Measurements from ENCODE around the gene INHBC. TPM values are rescaled to one million over a fixed set of nuclear protein-coding genes. Genes with fewer than 3 reads are reported as not detected.
A peak's percentile ranks its signal among the peaks of the same experiment; 100 is the strongest.
"Not testable (repeated sequence)": the region's sequence is repeated elsewhere in the genome, so short reads cannot be mapped to it uniquely, and the experiment has no call there.

Gene INHBC
- polyA plus RNA-seq (ENCODE audit: insufficient read length in 10 of 10), result under 1 TPM in 8 of 10 donors, not detected in 2; 0.12 to 0.42 (median 0.20) TPM
- long read RNA-seq, donor 1, result 0 reads
- long read RNA-seq, donor 2, result 0 reads
- long read RNA-seq, donor 3, result 0 reads
- long read RNA-seq, donor 4, result 0 reads
- long read RNA-seq, donor 5, result 0 reads
- long read RNA-seq, donor 6, result 0 reads
- long read RNA-seq, donor 7, result 0 reads
- long read RNA-seq, donor 8, result 0 reads
- long read RNA-seq, donor 9, result 0 reads

GRCh38 chr12:57434517-57435223, at the start of gene INHBC:
Gene INHBC (plus strand): TSS chr12:57434784. CDS start chr12:57434887, 103 bp downstream.
- DNase-seq, result peak in 1 of 3 donors; percentile 22

- no peak for DNase-seq
These were observed 49.0 kb upstream of the INHBC start for GRCh38 chr12:57385586-57385985.

GRCh38 chr12:57386187-57386720, 48.3 kb upstream of the INHBC start:
- DNase-seq, result no peak

- no peak for DNase-seq
These were observed 46.2 kb upstream of the INHBC start for GRCh38 chr12:57388425-57388824.

GRCh38 chr12:57389033-57389432, 45.6 kb upstream of the INHBC start:
- peak in 1 of 3 donors; percentile 69 for DNase-seq

GRCh38 chr12:57390174-57390573, 44.4 kb upstream of the INHBC start:
- no peak for DNase-seq

- no peak for DNase-seq
These were observed 39.5 kb upstream of the INHBC start for GRCh38 chr12:57395121-57395520.

GRCh38 chr12:57397441-57397840, 37.1 kb upstream of the INHBC start:
- no peak for DNase-seq

GRCh38 chr12:57399718-57400463, 34.7 kb upstream of the INHBC start:
- not testable (repeated sequence) for DNase-seq

- no peak for DNase-seq
These were observed 33.4 kb upstream of the INHBC start for GRCh38 chr12:57401165-57401564.

- not testable (repeated sequence) for DNase-seq
These were observed 32.4 kb upstream of the INHBC start for GRCh38 chr12:57402156-57402555.

- DNase-seq, result no peak
These were observed 29.5 kb upstream of the INHBC start for GRCh38 chr12:57404966-57405640.

- DNase-seq, result no peak
These were observed 24.1 kb upstream of the INHBC start for GRCh38 chr12:57410534-57410933.

GRCh38 chr12:57414160-57414559, 20.4 kb upstream of the INHBC start:
- not testable (repeated sequence) for DNase-seq

- no peak for DNase-seq
These were observed 19.5 kb upstream of the INHBC start for GRCh38 chr12:57415088-57415487.

- no peak for DNase-seq
These were observed 18.3 kb upstream of the INHBC start for GRCh38 chr12:57416039-57416996.

GRCh38 chr12:57418255-57418654, 16.3 kb upstream of the INHBC start:
- no peak for DNase-seq

GRCh38 chr12:57419495-57419894, 15.1 kb upstream of the INHBC start:
- DNase-seq, result no peak

GRCh38 chr12:57420482-57420881, 14.1 kb upstream of the INHBC start:
- DNase-seq, result no peak

GRCh38 chr12:57426948-57427347, 7.6 kb upstream of the INHBC start:
- not testable (repeated sequence) for DNase-seq

GRCh38 chr12:57428965-57429364, 5.6 kb upstream of the INHBC start:
- DNase-seq, result no peak
